CD4-positive, alpha-beta T cell treated with Interleukin-17A for 4 hours (primary cell): Measurements from ENCODE around the gene PRKCH.

Experiments used
- DNase-seq: peaks from one replicate; pipeline ENCODE4 v3.0.0-alpha.2; 2020; ENCODE audit warnings: mixed read lengths

PRKCH gene

DNA sequence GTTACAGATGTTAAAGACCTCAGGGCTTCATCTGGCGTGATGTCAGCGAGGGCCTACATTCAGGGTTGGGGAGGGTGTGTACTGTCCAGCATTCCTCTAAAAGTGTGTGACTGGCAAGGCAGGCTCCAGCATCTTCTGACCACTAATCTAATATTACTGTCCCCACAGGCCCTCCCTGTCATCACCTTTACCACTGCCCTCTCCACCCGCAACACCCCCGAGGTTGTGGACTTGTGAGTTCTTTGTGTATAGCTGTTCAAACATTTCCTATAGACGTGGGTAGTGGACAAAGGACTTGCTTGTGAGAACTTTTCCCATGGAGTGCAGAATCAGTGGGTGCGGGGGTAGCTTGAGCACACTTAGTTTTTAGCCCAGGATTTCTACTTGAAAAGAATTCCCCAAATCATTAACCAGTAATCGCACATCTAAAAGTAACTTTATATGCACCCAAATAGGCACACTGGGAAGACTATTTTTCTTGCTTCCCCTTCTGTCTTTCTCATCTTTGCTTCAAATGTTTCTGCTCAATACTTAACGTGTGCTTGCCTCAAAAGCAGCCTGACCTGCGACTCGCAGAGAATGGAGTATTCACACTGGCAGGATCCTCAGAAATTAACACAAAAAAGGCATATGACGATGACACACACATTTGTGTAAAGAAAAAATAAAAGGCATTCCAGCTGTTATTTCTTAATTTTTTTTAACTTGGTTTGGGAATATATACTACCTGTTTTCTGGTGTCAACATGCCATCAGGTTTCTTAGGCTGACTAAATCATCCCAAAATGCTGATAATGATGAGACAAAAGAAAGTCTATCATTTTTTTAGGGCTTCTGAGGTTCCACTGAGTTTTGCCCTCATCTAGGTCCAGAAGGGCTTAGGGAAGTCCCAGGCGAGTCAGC lies 215.5 kb downstream of the PRKCH start:
- no peak for DNase-seq

DNA sequence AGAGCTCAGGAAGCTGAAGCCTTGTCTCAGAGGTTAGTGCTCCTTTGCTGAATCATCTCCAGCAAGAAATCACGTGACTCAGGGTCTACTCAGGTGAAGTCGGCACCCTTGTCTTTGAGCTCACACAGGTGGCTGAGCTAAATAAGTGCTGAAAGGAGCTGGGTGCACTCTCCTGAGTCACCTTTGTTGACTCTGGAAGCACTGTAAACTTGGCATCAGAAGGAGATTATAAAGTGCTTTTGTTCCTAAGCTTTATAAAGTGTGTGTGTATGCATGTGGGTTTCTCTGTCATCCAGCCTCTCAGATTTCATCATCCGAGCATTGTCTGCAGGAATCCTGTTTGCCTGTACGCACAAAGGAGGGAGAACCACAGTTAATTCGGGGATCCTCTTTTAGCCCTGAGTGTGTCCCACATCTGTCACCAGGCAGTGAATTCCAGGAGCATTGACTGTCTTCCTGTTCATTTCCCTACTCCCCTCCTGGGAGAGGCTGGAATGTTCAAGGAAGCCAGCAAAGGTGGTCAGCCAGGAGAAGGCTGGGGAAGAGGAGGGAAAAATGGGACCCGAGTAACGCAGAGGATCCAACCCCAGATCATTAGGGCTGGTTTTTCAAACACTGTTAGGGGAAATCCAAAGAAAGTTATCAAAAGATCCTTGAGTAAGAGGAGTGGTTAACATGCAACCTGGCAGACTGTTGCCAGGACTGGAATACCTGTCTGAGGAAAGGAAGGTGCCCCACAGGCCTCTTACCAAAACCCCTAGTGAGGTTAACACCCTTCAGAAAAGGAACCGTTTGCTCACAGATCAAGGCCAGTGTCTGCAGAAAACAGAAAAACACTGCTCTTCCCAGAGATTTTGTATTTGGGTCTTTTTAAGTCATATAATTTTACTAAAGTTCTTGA lies 216.4 kb downstream of the PRKCH start:
- peak; percentile 38 for DNase-seq

DNA sequence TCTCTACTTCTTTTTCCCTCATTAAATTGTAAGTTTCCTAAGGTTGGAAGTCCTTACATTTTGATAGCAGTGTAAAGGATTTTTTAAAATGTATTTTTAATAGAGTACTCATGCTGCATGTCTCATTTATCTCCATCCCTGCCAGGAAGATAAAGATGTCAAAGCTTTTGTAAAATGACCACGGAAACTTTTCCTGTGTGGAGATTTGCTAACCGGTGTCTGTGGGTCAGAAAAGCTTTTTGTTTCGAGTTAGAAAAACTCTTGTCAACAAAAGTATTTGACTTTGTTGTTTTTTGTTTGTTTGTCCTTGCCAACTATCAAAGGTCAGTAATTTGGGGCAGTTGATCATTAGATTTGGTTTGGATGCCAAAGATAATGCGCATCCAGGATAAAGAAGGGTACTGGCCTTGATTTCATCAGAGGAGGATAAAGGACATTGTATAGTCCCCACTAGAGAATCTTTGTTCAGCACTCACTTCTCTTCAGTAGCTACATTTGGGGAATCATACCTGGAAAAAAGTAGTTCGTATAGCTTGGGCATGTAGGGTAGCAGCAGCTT lies 217.2 kb downstream of the PRKCH start:
- no peak for DNase-seq

DNA sequence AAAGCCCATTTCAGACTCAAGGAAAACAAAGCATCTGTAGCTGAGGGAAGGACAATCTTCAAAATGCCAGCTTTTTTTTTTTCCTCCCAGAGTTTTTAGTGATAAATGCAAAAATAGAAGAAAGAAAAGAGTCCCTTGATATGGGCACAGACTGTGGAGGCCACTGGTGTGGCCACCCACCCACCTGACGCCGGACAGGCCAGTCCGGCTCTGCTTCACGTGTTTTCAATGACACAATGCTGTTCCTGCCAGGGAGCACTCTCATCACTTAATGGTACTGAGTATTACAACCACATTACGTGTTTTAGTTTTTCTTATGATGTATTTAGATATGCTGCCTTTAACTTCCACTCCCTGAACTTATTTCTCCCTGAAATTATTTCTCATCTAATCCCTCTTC lies 218.3 kb downstream of the PRKCH start:
- no peak for DNase-seq

DNA sequence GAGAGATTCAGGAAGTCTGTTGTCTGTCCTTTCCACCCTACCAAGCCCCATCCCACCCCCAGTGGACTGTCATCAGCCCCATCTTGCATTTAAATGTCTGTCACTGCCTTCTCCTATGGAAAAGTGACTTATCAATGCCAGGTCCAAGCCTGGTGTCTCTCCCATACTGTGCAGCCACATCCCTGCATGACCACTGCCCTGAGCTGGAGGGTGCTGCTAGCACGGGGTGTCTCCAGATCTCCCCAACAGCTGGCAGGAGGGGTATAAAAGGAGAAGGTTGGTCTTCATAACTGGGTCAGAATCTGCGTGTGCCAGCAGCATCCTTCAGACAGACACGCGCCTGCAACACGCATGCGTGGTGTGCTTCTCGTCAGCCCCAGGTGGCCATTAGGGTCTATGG lies 219.6 kb downstream of the PRKCH start:
- DNase-seq: no peak

GRCh38 chr14:61542848-61543790 lies 221.7 kb downstream of the PRKCH start:
- no peak for DNase-seq

DNA sequence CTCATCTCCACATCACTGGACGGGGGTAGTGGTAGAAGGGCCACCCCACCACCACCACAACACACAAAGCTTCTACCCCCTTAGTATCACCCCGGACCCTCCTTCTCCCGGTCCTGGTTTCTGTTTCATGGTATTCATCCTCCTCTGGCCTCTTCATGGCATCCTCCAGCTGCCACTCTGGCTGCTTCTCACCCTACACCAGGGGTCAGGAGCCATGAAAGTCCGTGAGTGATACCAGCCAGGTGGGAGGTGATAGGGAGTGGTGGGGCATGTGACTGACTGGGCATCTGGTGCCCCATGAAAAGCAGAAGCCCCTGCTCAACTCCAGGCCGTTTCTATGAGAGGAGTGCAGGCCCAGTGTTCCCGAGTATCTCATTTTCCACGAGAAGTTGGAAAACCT lies 222.6 kb downstream of the PRKCH start:
- DNase-seq: no peak

DNA sequence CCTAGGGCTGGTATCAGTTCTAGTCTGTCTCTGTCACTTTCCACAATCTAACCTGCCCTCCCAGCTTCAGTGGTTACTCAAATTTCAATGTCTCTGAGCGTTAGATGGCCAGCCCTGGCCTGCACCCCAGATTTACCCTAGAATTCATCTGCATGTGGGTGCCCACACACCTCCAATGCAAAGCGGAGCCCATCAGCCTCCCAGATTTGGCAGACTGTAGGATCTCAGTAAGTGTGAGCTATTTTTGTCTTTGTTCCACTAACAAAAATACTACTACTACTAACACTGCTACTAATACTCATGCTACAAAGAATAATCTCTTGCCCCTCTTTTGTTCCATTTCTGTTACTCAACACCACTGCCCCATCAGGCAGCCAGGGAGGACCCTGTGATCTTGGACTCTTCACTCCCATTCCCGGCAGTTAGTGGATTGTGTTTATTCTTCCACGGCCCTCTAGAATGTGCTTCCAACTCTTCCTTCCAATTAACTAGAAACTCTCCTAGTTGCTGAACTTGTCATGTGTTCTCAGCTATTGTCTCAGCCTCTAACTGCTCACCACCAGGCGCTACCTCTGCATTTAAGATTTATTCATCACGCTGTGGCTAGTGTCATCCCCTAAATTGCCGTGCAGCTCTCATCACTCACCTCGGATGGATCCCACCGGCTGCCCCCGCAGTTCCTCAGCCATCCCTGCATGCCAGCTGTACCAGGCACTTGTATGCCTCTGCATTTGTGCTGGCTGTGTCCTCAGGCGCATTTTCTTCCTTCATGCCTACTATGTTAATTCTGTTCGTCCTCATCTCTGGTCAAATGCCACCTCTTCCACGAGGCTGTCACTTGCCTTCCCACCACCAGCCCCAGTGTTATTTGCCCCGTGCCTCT lies 223.3 kb downstream of the PRKCH start:
- no peak for DNase-seq

GRCh38 chr14:61545726-61546455 lies 224.5 kb downstream of the PRKCH start:
- no peak for DNase-seq

DNA sequence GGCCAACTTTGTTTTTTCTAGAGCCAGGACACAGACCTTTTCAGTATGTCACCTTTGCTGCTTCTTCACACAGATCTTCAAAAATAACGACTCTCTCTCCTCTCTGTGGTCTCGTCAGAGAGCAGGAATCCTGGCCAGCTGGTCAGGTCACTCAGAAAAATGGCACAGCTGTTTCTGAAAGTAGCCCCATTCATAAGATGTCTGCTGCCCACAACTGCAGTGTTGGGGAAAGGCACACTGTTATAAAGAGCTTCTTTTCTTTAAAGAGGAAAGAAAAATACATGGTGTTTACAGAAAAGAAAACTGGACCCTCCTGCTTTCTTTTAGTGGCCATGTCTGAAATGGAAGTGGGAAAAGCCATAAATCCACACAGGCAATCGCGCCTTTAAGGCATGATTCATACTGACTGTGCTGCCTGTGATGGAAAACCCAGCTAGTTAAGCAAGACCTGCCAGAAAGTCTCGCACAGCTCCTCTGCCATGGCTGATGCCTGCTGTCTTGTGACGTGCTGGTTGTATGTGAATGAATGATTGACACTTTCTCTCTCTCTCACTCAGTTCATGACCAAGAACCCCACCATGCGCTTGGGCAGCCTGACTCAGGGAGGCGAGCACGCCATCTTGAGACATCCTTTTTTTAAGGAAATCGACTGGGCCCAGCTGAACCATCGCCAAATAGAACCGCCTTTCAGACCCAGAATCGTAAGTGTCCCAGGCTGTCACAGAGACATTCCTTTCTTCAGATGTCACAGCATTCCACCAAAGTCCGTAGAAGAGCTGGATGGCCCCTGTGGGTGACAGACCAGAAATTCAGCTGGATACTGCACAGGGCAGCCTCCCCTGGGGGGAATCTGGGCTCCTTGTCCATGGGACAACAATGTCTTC lies 226.0 kb downstream of the PRKCH start:
- DNase-seq: no peak

GRCh38 chr14:61549425-61549824 lies 228.0 kb downstream of the PRKCH start:
- DNase-seq: no peak

- DNase-seq: no peak
Observed at GRCh38 chr14:61551384-61551783, 230.0 kb downstream of the PRKCH start.

DNA sequence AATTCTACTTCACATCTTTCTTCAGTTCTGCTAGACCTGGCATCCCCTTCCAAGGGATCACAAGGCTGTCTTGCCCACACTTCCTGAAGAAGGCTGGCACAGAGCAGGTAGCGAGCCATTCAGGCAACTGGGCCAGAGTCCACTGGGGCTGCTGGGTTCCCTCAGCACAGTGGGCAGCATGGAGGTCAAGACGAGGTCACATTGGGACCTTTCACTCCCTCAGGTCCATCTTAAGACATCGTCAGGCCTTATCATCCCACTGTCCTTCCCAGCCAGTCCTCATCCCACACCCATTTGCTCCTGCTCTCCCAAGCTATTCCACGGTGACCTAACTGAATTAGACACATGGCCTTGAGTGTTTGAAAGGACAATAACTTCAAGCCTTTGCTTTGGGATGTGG lies 230.9 kb downstream of the PRKCH start:
- no peak for DNase-seq

DNA sequence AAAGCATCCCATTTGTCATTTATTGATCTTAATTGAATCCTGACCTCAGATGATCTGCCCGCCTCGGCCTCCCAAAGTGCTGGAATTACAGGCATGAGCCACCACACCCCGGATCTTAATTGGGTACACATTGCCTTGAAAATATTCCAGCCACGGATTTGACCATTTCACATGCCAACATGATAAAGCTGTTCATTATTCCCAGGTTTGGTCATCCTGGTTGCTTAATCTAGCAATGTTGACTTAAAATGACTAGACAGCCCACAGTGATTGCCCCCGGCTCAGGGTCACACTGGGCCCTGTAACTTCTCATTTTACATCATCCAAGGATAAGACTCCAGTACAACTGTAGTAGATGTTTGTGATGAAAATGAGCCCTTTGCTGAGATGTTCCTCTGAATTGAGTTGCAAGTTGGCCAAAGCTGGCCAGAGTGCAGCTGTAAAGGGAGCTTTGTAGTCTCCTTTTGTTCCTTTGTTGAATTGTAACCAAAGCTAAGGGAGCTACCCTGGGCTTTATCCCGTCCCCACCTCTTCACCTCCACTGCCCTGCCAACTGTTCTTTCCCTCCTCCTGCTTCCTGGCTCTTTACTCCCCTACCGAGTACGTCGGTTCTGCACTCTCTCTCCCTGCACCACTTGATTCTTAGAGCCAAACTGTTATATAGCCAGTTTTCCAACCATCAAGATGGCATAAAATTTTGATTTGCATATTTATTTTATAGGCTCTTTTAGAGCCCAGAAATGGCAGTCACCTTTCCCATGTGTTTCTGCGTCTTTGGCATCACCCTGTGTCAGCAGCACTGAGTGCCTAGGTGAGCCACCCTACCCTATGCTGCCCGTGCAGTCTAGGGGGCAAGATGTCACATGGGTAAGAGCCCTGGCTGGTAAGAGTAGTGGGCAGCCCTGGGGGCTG lies 232.6 kb downstream of the PRKCH start:
- DNase-seq: no peak

DNA sequence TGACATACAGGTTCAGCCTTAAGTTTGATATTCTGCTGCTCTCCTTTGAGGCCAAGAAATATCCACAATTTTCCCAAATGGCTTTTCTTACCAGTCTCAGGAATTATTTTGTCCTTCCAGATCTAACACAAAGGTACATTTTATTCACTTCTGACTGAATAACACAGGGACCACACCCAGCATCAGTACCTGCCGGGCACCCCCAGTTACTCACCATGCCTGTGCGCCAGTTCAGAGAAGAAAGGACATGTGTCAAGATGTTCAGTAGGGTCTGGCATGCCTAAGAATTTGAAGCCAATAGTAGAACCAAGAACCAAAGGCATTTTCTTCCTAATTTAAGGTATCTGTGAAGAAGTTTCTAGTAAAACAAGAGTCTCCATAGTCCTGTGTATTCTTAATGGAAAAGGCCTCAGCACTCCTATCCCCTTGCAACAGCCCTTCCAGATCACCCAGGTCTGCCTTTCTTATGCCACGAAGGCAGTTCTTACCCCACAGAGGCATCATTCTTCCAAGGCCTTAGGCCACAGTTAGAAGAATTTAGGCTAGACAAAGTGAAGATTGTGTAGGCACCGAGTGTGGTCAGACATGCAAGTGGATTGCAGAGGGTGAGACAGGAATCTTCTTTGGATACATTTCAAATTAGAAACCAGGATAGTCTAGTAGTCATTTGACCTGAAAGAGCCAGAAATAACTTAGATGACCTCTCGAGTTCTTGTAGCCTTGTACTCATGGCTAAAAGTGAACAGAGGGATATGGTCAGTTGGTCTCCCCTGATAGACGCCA lies 233.9 kb downstream of the PRKCH start:
- DNase-seq: no peak

DNA sequence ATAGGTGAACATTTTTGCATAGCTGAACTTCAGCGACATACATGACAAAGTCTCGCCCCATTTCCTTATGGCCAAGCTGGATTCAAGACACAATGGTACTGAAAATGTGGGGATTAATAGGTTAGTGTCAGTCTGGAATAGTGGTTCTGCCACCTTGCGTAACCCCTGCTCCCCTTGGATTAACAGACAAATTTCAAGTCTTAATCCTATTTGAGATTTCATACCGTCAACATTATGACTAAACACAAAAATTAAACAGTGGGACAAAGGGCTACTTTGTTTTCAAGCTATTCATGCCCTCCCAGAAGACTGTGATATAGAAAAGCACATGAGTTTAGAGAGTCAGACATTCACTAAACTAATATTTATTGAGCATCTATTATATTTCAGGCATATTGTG lies 235.1 kb downstream of the PRKCH start:
- no peak for DNase-seq

- DNase-seq: no peak
Observed at GRCh38 chr14:61557262-61557661, 235.9 kb downstream of the PRKCH start.

DNA sequence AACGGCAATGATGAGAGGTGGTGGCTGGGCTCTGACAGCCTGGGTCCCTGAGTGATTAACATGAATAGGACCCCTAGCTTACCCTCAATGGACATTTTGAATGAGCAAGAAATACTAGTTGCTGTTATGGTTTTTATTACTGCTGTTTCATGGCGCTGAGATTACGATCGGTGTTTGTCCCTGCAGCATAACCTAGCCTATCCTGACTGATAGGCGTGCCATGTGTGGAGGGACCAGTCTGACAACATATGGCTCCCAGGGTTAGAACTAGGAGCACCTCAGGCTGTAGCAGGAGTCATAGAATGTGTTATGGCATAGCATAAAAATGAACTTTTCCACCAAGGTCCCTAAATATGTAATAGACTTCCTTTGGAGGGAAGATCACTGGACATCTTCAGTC lies 236.5 kb downstream of the PRKCH start:
- no peak for DNase-seq
